ENCODE results near the gene CCDC71. TPM values are rescaled to one million over a fixed set of nuclear protein-coding genes. Genes with fewer than 3 reads are reported as not detected.
A peak's percentile ranks its signal among the peaks of the same experiment; 100 is the strongest.

Gene CCDC71
- total RNA-seq, 2 experiments from 2014 or later = 23.4 to 27.9 TPM

GRCh38 chr3:49120438-49121131, 45.5 kb downstream of the CCDC71 start, which contains the start of gene USP19:
TSS of gene USP19 (minus strand) at chr3:49120823. CDS start at chr3:49119145, 1,678 bp downstream.
- POLR2A ChIA-PET = interaction anchor here (0.6 to 1.6 kb wide), 12 partner anchors 10 to 133 kb away, joined by 3 to 8 read pairs (median 3); partner anchors contain the start of genes QARS1 and QRICH1
- Histone ChIP-seq H3K79me2 (ENCODE audit: insufficient read depth, low read depth, low read length) (peaks cover 18% of the 10 kb centered on the region), H3K27ac (ENCODE audit: low read depth, low read length, poor library complexity, severe bottlenecking) (peak within 1 kb of the TSS; percentile 83), H3K9me3 (ENCODE audit: low read length) (no peaks in the 10 kb centered on the region), H4K20me1 (ENCODE audit: insufficient read depth, low read length) (no peaks in the 10 kb centered on the region), H3K4me2 (ENCODE audit: low read length) (peak within 1 kb of the TSS; percentile 95), H3K4me3 (ENCODE audit: low read depth, low read length, poor library complexity, severe bottlenecking) (peak within 1 kb of the TSS; percentile 97), H2AFZ (ENCODE audit: low read length) (peak within 1 kb of the TSS; percentile 70), H3K4me1 (ENCODE audit: insufficient read depth, low read length, poor library complexity, severe bottlenecking) (peaks cover 22% of the 10 kb centered on the region), H3K9me2 (ENCODE audit: insufficient read depth, low read length) (no peaks in the 10 kb centered on the region), H3K36me3 (ENCODE audit: insufficient read depth, low read length) (peaks cover 35% of the 10 kb centered on the region)
- DNase-seq (ENCODE audit: low spot score) = peak; percentile 95
- CTCF ChIA-PET (ENCODE audit: unreplicated experiment) = interaction anchor here (0.6 to 0.8 kb wide), 2 partner anchors 20 to 101 kb away, joined by 3 to 4 read pairs; no protein-coding TSS in a partner anchor
- TF ChIP-seq CTCF (conservative IDR thresholded peaks at IDR 0.05; ENCODE audit: low read length) = 0 out of 2 replicates have a peak, but pooled peaks have one; percentile 8
- no peak for TF ChIP-seq EZH2phosphoT487 (IDR thresholded peaks at IDR 0.05; ENCODE audit: borderline replicate concordance, low read depth, low read length)
- intact Hi-C loops (cut with micrococcal nuclease; ENCODE audit: unreplicated experiment) = no loop called here
- no TSS peak for BruUV-seq (replicated peaks)

GRCh38 chr3:49120096-49120437, 46.1 kb downstream of the CCDC71 start:
- POLR2A ChIA-PET = interaction anchor here (1.0 to 1.6 kb wide), 2 partner anchors 26 to 36 kb away, joined by 3 to 8 read pairs; partner anchors contain the start of gene QRICH1

More at GRCh38 chr3:49120096-49120437, 46.1 kb downstream of the CCDC71 start:
- Histone ChIP-seq H3K4me1 (ENCODE audit: insufficient read depth, low read length, poor library complexity, severe bottlenecking) (peaks cover 22% of the 10 kb centered on the region), H3K36me3 (ENCODE audit: insufficient read depth, low read length) (peaks cover 40% of the 10 kb centered on the region), H4K20me1 (ENCODE audit: insufficient read depth, low read length) (no peaks in the 10 kb centered on the region), H3K4me3 (ENCODE audit: low read depth, low read length, poor library complexity, severe bottlenecking) (peak overlapping the region; percentile 97), H3K4me2 (ENCODE audit: low read length) (peak overlapping the region; percentile 95), H3K27ac (ENCODE audit: low read depth, low read length, poor library complexity, severe bottlenecking) (peak overlapping the region; percentile 83), H3K79me2 (ENCODE audit: insufficient read depth, low read depth, low read length) (peaks cover 18% of the 10 kb centered on the region), H3K9me2 (ENCODE audit: insufficient read depth, low read length) (no peaks in the 10 kb centered on the region), H2AFZ (ENCODE audit: low read length) (peak overlapping the region; percentile 70; the same call in 1 of the 2 replicates), H3K9me3 (ENCODE audit: low read length) (no peaks in the 10 kb centered on the region)
- TF ChIP-seq EZH2phosphoT487 (IDR thresholded peaks at IDR 0.05; ENCODE audit: borderline replicate concordance, low read depth, low read length) (no peak), CTCF (conservative IDR thresholded peaks at IDR 0.05; ENCODE audit: low read length) (no peak)
- DNase-seq (ENCODE audit: low spot score) = peak; percentile 31
- intact Hi-C loops (cut with micrococcal nuclease; ENCODE audit: unreplicated experiment) = no loop called here
- CTCF ChIA-PET (ENCODE audit: unreplicated experiment) = no interaction called here
- BruUV-seq (replicated peaks) = no TSS peak

Measured in OCI-LY7 (cell line).